HG02884 (cell line): Measurements from ENCODE around the gene EDC3.

ENCODE experiments used
- ATAC-seq: cut with Tn5 transposase; IDR thresholded peaks from one replicate; pipeline ENCODE4 v1.9.1; 2021; ENCODE audit warnings: mild to moderate bottlenecking, moderate library complexity; ENCODE audit not compliant: unreplicated experiment

EDC3 gene

GRCh38 chr15:74585191-74585590, 110.6 kb downstream of the EDC3 start:
- no peak for ATAC-seq

DNA sequence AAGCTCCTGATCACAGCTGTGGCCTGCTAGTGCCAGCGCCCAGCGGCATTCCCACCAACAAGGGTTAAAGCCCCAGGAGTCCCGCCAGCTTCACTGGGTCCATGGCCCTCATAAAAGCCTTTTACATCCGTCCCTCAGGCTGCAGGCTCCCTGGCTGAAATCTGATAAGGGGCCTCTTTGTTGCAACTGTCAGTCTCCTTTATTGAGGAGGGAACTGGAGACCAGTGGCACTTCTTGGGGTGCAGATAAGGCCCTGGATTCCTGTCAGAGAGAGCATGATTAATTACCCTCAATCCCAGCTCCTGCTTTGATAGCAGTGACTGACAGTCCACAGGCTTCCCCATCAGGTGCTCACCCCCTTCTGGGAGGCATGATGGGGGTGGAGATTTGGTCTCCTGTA, 111.0 kb downstream of the EDC3 start:
- ATAC-seq, result no peak

DNA sequence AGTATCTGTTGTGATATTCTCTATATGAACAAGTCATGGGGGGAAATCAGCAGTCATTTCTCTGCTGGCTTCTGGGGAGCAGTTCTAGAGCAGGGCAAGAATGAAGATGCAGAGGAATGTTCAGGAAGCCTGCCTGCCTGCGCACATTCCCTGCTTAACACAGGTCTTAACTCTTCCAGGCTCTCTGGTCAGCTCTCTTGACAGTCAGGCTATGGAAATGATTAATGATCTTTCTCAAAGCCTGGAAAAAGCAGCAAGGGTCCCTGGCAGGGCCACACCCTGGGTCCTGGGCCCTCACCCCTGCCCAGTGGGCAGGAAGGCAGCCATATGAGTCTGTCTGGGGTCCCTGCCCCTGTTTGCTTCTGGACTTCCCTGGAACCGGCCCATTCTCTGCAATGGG, 111.6 kb downstream of the EDC3 start:
- ATAC-seq, result no peak
